ENCODE results near the gene DCP2.

GRCh38 chr5:113039229-113039933 lies 62.8 kb downstream of the DCP2 start:
- TF ChIP-seq POLR2A (IDR thresholded peaks at IDR 0.05; ENCODE audit: extremely low read depth, insufficient read length) (no peak), MAX (IDR thresholded peaks at IDR 0.05; ENCODE audit: low read depth, low read length) (no peak), CTCF (IDR thresholded peaks at IDR 0.05; ENCODE audit: low read depth, low read length) (no peak), MYC (IDR thresholded peaks at IDR 0.05; ENCODE audit: low read depth, low read length) (no peak)
